ENCODE data around the gene IL17B.
A peak's percentile ranks its signal among the peaks of the same experiment; 100 is the strongest.

Gene IL17B

DNA sequence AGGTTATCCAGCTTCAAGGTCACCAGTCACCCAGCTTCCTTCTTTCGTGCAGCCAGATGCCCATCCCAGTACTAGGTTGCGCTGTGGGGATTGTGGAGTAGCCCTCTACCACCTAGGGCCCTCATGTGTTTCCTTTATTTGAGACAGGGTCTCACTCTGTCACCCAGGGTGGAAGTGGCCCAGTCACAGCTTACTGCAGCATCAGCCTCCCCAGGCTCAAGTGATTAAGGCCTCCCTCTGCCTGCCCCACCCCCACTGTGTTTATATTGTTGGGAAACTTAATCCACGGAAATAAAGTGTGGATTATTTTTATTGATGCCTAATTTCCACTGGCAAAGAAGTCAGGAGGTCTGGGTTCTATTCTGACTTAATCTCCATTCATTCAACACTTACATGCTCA lies 4.3 kb downstream of the IL17B start:
- no peak for DNase-seq (ENCODE audit: insufficient read length, low spot score)
- no peak for FAIRE-seq
- TF ChIP-seq, protein P1, sequence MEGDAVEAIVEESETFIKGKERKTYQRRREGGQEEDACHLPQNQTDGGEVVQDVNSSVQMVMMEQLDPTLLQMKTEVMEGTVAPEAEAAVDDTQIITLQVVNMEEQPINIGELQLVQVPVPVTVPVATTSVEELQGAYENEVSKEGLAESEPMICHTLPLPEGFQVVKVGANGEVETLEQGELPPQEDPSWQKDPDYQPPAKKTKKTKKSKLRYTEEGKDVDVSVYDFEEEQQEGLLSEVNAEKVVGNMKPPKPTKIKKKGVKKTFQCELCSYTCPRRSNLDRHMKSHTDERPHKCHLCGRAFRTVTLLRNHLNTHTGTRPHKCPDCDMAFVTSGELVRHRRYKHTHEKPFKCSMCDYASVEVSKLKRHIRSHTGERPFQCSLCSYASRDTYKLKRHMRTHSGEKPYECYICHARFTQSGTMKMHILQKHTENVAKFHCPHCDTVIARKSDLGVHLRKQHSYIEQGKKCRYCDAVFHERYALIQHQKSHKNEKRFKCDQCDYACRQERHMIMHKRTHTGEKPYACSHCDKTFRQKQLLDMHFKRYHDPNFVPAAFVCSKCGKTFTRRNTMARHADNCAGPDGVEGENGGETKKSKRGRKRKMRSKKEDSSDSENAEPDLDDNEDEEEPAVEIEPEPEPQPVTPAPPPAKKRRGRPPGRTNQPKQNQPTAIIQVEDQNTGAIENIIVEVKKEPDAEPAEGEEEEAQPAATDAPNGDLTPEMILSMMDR (IDR thresholded peaks at IDR 0.05; ENCODE audit: insufficient read depth, missing control alignments): no peak

GRCh38 chr5:149374303-149374702 lies 4.8 kb downstream of the IL17B start:
- no peak for DNase-seq (ENCODE audit: insufficient read length, low spot score)
- TF ChIP-seq, protein P1 (IDR thresholded peaks at IDR 0.05; ENCODE audit: insufficient read depth, missing control alignments): no peak
- no peak for FAIRE-seq

GRCh38 chr5:149372932-149373331 lies 6.2 kb downstream of the IL17B start:
- TF ChIP-seq, protein P1 (IDR thresholded peaks at IDR 0.05; ENCODE audit: insufficient read depth, missing control alignments): no peak
- DNase-seq (ENCODE audit: insufficient read length, low spot score) (no peak), FAIRE-seq (no peak)

- TF ChIP-seq, protein P1 (IDR thresholded peaks at IDR 0.05; ENCODE audit: insufficient read depth, missing control alignments): no peak
Measured at GRCh38 chr5:149372076-149372795, 6.9 kb downstream of the IL17B start.

GRCh38 chr5:149371296-149371962 lies 7.7 kb downstream of the IL17B start:
- DNase-seq (ENCODE audit: insufficient read length, low spot score): peak; percentile 65
- TF ChIP-seq, protein P1 (IDR thresholded peaks at IDR 0.05; ENCODE audit: insufficient read depth, missing control alignments): peak; percentile 75
- FAIRE-seq: no peak

More at GRCh38 chr5:149372076-149372795, 6.9 kb downstream of the IL17B start:
- no peak for FAIRE-seq
- no peak for DNase-seq (ENCODE audit: insufficient read length, low spot score)

GRCh38 chr5:149370878-149371277 lies 8.2 kb downstream of the IL17B start:
- no peak for FAIRE-seq
- TF ChIP-seq, protein P1 (IDR thresholded peaks at IDR 0.05; ENCODE audit: insufficient read depth, missing control alignments): no peak
- no peak for DNase-seq (ENCODE audit: insufficient read length, low spot score)

Data from D721Med (cell line).